GM18511 (cell line): ENCODE data around the gene TMEM256.

ENCODE experiments used
- ATAC-seq: cut with Tn5 transposase; IDR thresholded peaks from one replicate; pipeline ENCODE4 v1.9.1; 2021; ENCODE audit warnings: mild to moderate bottlenecking, moderate library complexity; ENCODE audit not compliant: unreplicated experiment

TMEM256 gene

GRCh38 chr17:7354262-7354843, 49.5 kb downstream of the TMEM256 start:
- ATAC-seq: no peak
